ENCODE data around the gene ANKRD30BL.
"Not testable (repeated sequence)": the region's sequence is repeated elsewhere in the genome, so short reads cannot be mapped to it uniquely, and the experiment has no call there.

Gene ANKRD30BL, protein sequence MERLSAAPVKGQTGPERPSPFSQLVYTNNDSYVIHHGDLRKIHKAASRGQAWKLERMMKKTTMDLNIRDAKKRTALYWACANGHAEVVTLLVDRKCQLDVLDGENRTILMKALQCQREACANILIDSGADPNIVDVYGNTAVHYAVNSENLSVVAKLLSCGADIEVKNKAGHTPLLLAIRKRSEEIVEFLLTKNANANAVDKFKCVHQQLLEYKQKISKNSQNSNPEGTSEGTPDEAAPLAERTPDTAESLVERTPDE

GRCh38 chr2:132161161-132162124, at the start of gene ANKRD30BL:
TSS of gene ANKRD30BL (minus strand) at chr2:132161952. CDS start at chr2:132161705, 247 bp downstream.
- H3K27ac Mint-ChIP-seq, H3K4me3 Mint-ChIP-seq, ATAC-seq: not testable (repeated sequence)

DNA sequence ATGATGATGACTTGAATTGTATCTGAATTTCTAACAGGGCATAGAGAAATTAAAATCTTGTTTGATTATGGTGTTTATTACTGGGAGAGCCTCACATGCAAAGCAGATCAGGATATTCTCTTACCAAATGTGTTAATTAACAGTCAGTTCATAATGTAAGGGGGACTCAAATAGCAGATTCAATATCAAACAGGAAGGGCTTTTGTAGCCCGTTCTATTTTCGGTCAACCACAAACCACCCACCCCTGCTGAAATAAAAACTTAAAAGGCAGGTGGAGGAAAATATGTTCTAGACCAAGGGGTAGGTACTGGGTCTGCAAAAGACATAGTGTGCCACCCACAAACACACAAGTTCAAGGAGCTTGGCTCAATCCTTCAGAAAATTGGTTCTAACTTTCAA, 41.1 kb upstream of the ANKRD30BL start:
- H3K27ac Mint-ChIP-seq; H3K4me1 Mint-ChIP-seq; H3K9me3 Mint-ChIP-seq; H3K36me3 Mint-ChIP-seq (ENCODE audit: low read depth); H3K27me3 Mint-ChIP-seq; H3K4me3 Mint-ChIP-seq; ATAC-seq; DNase-seq: not testable (repeated sequence)

More at GRCh38 chr2:132161161-132162124, at the start of gene ANKRD30BL:
- H3K36me3 Mint-ChIP-seq (ENCODE audit: low read depth); H3K4me1 Mint-ChIP-seq; DNase-seq; H3K27me3 Mint-ChIP-seq; H3K9me3 Mint-ChIP-seq: not testable (repeated sequence)

DNA sequence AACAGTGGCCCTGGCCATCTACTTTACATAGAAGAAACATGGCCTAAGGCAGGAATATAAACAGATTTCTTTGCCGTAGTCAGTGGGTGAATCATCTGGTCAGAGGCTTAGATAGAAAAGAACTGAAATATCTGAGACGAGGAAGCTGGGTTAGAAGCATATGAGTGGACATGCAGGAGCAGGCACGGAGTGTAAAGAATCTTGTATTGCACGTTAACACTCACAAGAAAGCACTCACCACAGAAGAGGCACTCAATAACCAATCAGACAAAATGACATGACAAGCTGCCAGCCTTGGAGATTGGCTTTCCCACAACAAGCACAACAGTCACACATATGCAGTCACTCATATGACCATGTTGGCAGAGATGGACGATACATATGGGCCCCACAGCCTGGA, 31.1 kb upstream of the ANKRD30BL start:
- not testable (repeated sequence) for H3K36me3 Mint-ChIP-seq (ENCODE audit: low read depth); H3K27ac Mint-ChIP-seq; H3K4me1 Mint-ChIP-seq; DNase-seq; H3K4me3 Mint-ChIP-seq; H3K9me3 Mint-ChIP-seq; H3K27me3 Mint-ChIP-seq; ATAC-seq

DNA sequence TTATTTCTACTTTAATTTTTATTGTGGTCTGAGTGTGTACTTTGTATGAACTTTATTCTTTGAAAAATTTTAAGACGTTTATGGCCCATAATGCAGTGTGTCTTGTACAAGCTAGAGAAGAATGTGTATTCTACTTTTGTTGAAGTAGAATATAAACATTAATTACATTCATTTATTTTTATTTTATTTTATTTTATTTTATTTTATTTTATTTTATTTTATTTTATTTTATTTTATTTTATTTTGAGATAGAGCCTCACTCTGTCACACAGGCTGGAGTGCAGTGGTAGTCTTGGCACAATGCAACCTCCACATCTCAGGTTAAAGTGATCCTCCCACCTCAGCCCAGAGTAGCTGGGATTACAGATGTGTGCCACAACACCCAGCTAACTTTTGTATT, 5.3 kb upstream of the ANKRD30BL start:
- not testable (repeated sequence) for H3K9me3 Mint-ChIP-seq; H3K36me3 Mint-ChIP-seq (ENCODE audit: low read depth); H3K4me3 Mint-ChIP-seq; H3K4me1 Mint-ChIP-seq; DNase-seq; H3K27me3 Mint-ChIP-seq; H3K27ac Mint-ChIP-seq; ATAC-seq

GRCh38 chr2:132162125-132162660, 441 bp upstream of the ANKRD30BL start:
- not testable (repeated sequence) for H3K4me3 Mint-ChIP-seq, H3K9me3 Mint-ChIP-seq, H3K27me3 Mint-ChIP-seq

GRCh38 chr2:132146774-132147173, 15.0 kb downstream of the ANKRD30BL start:
- not testable (repeated sequence) for H3K27ac Mint-ChIP-seq; H3K27me3 Mint-ChIP-seq; H3K4me3 Mint-ChIP-seq; H3K9me3 Mint-ChIP-seq; H3K4me1 Mint-ChIP-seq; ATAC-seq; H3K36me3 Mint-ChIP-seq (ENCODE audit: low read depth)
- peak; percentile 41 for DNase-seq

More at GRCh38 chr2:132162125-132162660, 441 bp upstream of the ANKRD30BL start:
- DNase-seq; H3K36me3 Mint-ChIP-seq (ENCODE audit: low read depth); H3K27ac Mint-ChIP-seq; H3K4me1 Mint-ChIP-seq; ATAC-seq: not testable (repeated sequence)
